ENCODE measurements around the gene SH3TC1. TPM values are rescaled to one million over a fixed set of nuclear protein-coding genes. Genes with fewer than 3 reads are reported as not detected.

Gene SH3TC1
- total and polyA plus RNA-seq, 2 of the 13 experiments (the other 11 are each of a cell fraction or from before 2014, with no cell fraction given) = 14.9 to 21.8 TPM

- WGBS (ENCODE audit: low lambda C conversion rate) = 77% methylated on average over 6 of the region's 21 CpGs
- peaks cover 19% of the 10 kb centered on the region for H3K4me1 ChIP-seq (ENCODE audit: insufficient read depth, low read length)
- no peak overlapping the region for H2AFZ ChIP-seq (ENCODE audit: low read length)
- in situ Hi-C loops (cut with HindIII; ENCODE audit: extremely low pct_ligation_motif_present, low pct_unique_long_range_greater_than_20kb) (no loop called here), intact Hi-C loops (cut with micrococcal nuclease; ENCODE audit: unreplicated experiment) (no loop called here)
- POLR2A ChIA-PET = no interaction called here
- H3K9ac ChIP-seq (ENCODE audit: insufficient read depth, low read depth, low read length) = no peak overlapping the region
- TF ChIP-seq RBFOX2 (IDR thresholded peaks at IDR 0.05; ENCODE audit: low read depth, low read length) (0 out of 2 replicates have a peak, but pooled peaks have one; percentile 30), KLF13 (CRISPR knock-in tag; IDR thresholded peaks at IDR 0.05) (no peak), AGO2 (optimal IDR thresholded peaks at IDR 0.05; ENCODE audit: low read depth, low read length) (peak; percentile 23)
- no peaks in the 10 kb centered on the region for H4K20me1 ChIP-seq (ENCODE audit: insufficient read depth, low read length)
- no peaks in the 10 kb centered on the region for H3K27me3 ChIP-seq (ENCODE audit: control insufficient read depth in 1 of 2, insufficient read depth in 2 of 2, low read length in 2 of 2)
- FAIRE-seq = no peak
- no peak for ATAC-seq
- H3K4me3 ChIP-seq (replicated peaks in 1 of 3; ENCODE audit: insufficient read depth in 1 of 3, low read depth in 2 of 3, low read length in 3 of 3) = no peak overlapping the region
- H3K4me2 ChIP-seq (ENCODE audit: low read depth, low read length) = no peak overlapping the region
- CTCF ChIA-PET (ENCODE audit: low intra/inter-chr PET ratio, low total read pairs) = no interaction called here
- peaks cover 30 to 70% of the 10 kb centered on the region in 2 experiments for H3K36me3 ChIP-seq (replicated peaks in 1 of 2; ENCODE audit: control insufficient read depth in 1 of 2, insufficient read depth in 2 of 2, low read length in 2 of 2)
- BruUV-seq (replicated peaks) = no TSS peak
- no peak overlapping the region for H3K27ac ChIP-seq (ENCODE audit: extremely low read length, insufficient read depth, low read length)
- H3K79me2 ChIP-seq (ENCODE audit: insufficient read depth, low read length) = no peaks in the 10 kb centered on the region
- no peaks in the 10 kb centered on the region for H3K9me3 ChIP-seq (ENCODE audit: low read length)
- no peak for DNase-seq (ENCODE audit: low spot score)
Measured at GRCh38 chr4:8219236-8219635, 20.1 kb downstream of the SH3TC1 start.

- CTCF ChIA-PET (ENCODE audit: low intra/inter-chr PET ratio, low total read pairs) = no interaction called here
- 78% methylated on average over 3 of the region's 7 CpGs for WGBS (ENCODE audit: low lambda C conversion rate)
- TF ChIP-seq PREB (CRISPR knock-in tag; IDR thresholded peaks at IDR 0.05) (no peak), DR1 (CRISPR knock-in tag; IDR thresholded peaks at IDR 0.05) (no peak), ZNF432 (CRISPR knock-in tag; IDR thresholded peaks at IDR 0.05; ENCODE audit: borderline replicate concordance) (no peak), AHR (CRISPR knock-in tag; IDR thresholded peaks at IDR 0.05) (no peak)
- intact Hi-C loops (cut with micrococcal nuclease; ENCODE audit: unreplicated experiment) (no loop called here), in situ Hi-C loops (cut with HindIII; ENCODE audit: extremely low pct_ligation_motif_present, low pct_unique_long_range_greater_than_20kb) (no loop called here)
- no peak overlapping the region for H2AFZ ChIP-seq (ENCODE audit: low read length)
- no peak overlapping the region for H3K27ac ChIP-seq (ENCODE audit: extremely low read length, insufficient read depth, low read length)
- no peaks in the 10 kb centered on the region for H4K20me1 ChIP-seq (ENCODE audit: insufficient read depth, low read length)
- peaks cover 35% of the 10 kb centered on the region for H3K4me1 ChIP-seq (ENCODE audit: insufficient read depth, low read length)
- H3K4me2 ChIP-seq (ENCODE audit: low read depth, low read length) = no peak overlapping the region
- no peak for ATAC-seq
- POLR2A ChIA-PET = interaction anchor here (0.6 kb wide), 1 partner anchor 44 kb away, joined by 3 read pairs; no protein-coding TSS in a partner anchor
- no peak overlapping the region for H3K9ac ChIP-seq (ENCODE audit: insufficient read depth, low read depth, low read length)
- no peak overlapping the region for H3K4me3 ChIP-seq (replicated peaks in 1 of 3; ENCODE audit: insufficient read depth in 1 of 3, low read depth in 2 of 3, low read length in 3 of 3)
- no peak for DNase-seq (ENCODE audit: low spot score)
- no peaks in the 10 kb centered on the region for H3K27me3 ChIP-seq (ENCODE audit: control insufficient read depth in 1 of 2, insufficient read depth in 2 of 2, low read length in 2 of 2)
- BruUV-seq (replicated peaks) = no TSS peak
- no peaks in the 10 kb centered on the region for H3K79me2 ChIP-seq (ENCODE audit: insufficient read depth, low read length)
- H3K9me3 ChIP-seq (ENCODE audit: low read length) = no peaks in the 10 kb centered on the region
- no peak for FAIRE-seq
- H3K36me3 ChIP-seq (replicated peaks in 1 of 2; ENCODE audit: control insufficient read depth in 1 of 2, insufficient read depth in 2 of 2, low read length in 2 of 2) = peaks cover 24 to 69% of the 10 kb centered on the region in 2 experiments
Measured at GRCh38 chr4:8220661-8221450, 21.8 kb downstream of the SH3TC1 start.

Data from HepG2 (cell line).